PC-9 (cell line): Measurements from ENCODE around the gene ECE2.

Experiments used
- EZH2 ChIP-seq: fragments of 200-600 bp; sonication (generic); IDR thresholded peaks from 2 replicates; pipeline ENCODE4 v1.8.0; 2017; ENCODE audit warnings: antibody characterized with exemption, low read depth
- TF ChIP-seq, protein P1 (sequence below): fragments of 200-600 bp; sonication (generic); conservative IDR thresholded peaks from 2 replicates; pipeline ENCODE4 v1.6.1; 2017; ENCODE audit warnings: mixed run types, antibody characterized with exemption, mild to moderate bottlenecking, moderate library complexity

DNA sequence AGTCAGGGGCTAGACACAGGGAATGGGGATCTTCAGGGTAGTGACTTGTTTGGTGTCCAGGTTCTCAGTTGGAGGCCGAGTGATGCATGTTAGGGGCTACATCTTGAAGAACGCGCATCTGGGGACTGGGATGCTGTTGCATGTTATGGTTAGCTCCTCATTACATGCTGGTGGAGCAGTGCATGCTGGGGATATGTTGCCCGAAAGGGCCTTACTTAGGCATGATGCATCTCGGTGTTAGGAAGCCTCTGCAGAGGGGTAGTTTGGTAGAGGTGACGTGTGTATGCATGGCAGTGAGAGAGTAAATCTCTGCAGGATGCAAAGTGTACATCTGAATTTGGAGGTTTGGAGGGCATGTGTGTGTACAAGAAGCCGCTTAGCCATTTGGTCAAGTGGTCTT, 41.0 kb downstream of the ECE2 start:
- TF ChIP-seq, protein P1, sequence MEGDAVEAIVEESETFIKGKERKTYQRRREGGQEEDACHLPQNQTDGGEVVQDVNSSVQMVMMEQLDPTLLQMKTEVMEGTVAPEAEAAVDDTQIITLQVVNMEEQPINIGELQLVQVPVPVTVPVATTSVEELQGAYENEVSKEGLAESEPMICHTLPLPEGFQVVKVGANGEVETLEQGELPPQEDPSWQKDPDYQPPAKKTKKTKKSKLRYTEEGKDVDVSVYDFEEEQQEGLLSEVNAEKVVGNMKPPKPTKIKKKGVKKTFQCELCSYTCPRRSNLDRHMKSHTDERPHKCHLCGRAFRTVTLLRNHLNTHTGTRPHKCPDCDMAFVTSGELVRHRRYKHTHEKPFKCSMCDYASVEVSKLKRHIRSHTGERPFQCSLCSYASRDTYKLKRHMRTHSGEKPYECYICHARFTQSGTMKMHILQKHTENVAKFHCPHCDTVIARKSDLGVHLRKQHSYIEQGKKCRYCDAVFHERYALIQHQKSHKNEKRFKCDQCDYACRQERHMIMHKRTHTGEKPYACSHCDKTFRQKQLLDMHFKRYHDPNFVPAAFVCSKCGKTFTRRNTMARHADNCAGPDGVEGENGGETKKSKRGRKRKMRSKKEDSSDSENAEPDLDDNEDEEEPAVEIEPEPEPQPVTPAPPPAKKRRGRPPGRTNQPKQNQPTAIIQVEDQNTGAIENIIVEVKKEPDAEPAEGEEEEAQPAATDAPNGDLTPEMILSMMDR = no peak
- TF ChIP-seq EZH2 = no peak
